Measurements from ENCODE around the gene PHF21A. TPM values are rescaled to one million over a fixed set of nuclear protein-coding genes. Genes with fewer than 3 reads are reported as not detected.

Gene PHF21A
- total RNA-seq, 2 donors from 2014 or later = 27.6 to 35.5 TPM

- DNase-seq (ENCODE audit: low spot score) = no peak
- peaks cover 0 to 45% of the 10 kb centered on the region in 2 donors for H3K4me1 ChIP-seq
- TF ChIP-seq CTCF (IDR thresholded peaks at IDR 0.05) = no peak
- H3K9me3 ChIP-seq = no peaks in the 10 kb centered on the region
- H3K4me3 ChIP-seq = no peak overlapping the region
- peak overlapping the region in 1 of 2 donors; percentile 41 for H3K27ac ChIP-seq
- no peaks in the 10 kb centered on the region for H3K36me3 ChIP-seq
- H3K27me3 ChIP-seq = no peaks in the 10 kb centered on the region
Measured at GRCh38 chr11:46106530-46107407, 14.5 kb downstream of the PHF21A start.

GRCh38 chr11:46105926-46106325, 15.3 kb downstream of the PHF21A start:
- peaks cover 0 to 44% of the 10 kb centered on the region in 2 donors for H3K4me1 ChIP-seq
- TF ChIP-seq CTCF (IDR thresholded peaks at IDR 0.05) = no peak
- H3K27ac ChIP-seq = no peak overlapping the region

GRCh38 chr11:46105134-46105628, 16.1 kb downstream of the PHF21A start:
- DNase-seq (ENCODE audit: low spot score) = no peak
- Histone ChIP-seq H3K9me3 (no peaks in the 10 kb centered on the region), H3K4me3 (no peak overlapping the region), H3K4me1 (peaks cover 0 to 51% of the 10 kb centered on the region in 2 donors), H3K27ac (no peak overlapping the region), H3K36me3 (no peaks in the 10 kb centered on the region), H3K27me3 (no peaks in the 10 kb centered on the region)
- no peak for TF ChIP-seq CTCF (IDR thresholded peaks at IDR 0.05)

More at GRCh38 chr11:46105926-46106325, 15.3 kb downstream of the PHF21A start:
- DNase-seq (ENCODE audit: low spot score) = no peak
- Histone ChIP-seq H3K36me3 (no peaks in the 10 kb centered on the region), H3K27me3 (no peaks in the 10 kb centered on the region), H3K9me3 (no peaks in the 10 kb centered on the region), H3K4me3 (no peak overlapping the region)

- no peak for TF ChIP-seq CTCF (IDR thresholded peaks at IDR 0.05)
- no peaks in the 10 kb centered on the region for H3K9me3 ChIP-seq
- no peak overlapping the region for H3K4me3 ChIP-seq
- no peaks in the 10 kb centered on the region for H3K27me3 ChIP-seq
- no peak overlapping the region for H3K27ac ChIP-seq
- H3K36me3 ChIP-seq = no peaks in the 10 kb centered on the region
- H3K4me1 ChIP-seq = peaks cover 0 to 64% of the 10 kb centered on the region in 2 donors
- DNase-seq (ENCODE audit: low spot score) = no peak
Measured at GRCh38 chr11:46102843-46103242, 18.4 kb downstream of the PHF21A start.

GRCh38 chr11:46100670-46101069, 20.6 kb downstream of the PHF21A start:
- Histone ChIP-seq H3K36me3 (no peaks in the 10 kb centered on the region), H3K9me3 (no peaks in the 10 kb centered on the region), H3K27me3 (no peaks in the 10 kb centered on the region), H3K4me1 (peaks cover 0 to 50% of the 10 kb centered on the region in 2 donors), H3K4me3 (no peak overlapping the region), H3K27ac (no peak overlapping the region)
- TF ChIP-seq CTCF (IDR thresholded peaks at IDR 0.05) = no peak
- DNase-seq (ENCODE audit: low spot score) = no peak

All from right atrium auricular region (tissue), 2 donors.